ENCODE measurements around the gene PRR5L.

The PRR5L gene

DNA sequence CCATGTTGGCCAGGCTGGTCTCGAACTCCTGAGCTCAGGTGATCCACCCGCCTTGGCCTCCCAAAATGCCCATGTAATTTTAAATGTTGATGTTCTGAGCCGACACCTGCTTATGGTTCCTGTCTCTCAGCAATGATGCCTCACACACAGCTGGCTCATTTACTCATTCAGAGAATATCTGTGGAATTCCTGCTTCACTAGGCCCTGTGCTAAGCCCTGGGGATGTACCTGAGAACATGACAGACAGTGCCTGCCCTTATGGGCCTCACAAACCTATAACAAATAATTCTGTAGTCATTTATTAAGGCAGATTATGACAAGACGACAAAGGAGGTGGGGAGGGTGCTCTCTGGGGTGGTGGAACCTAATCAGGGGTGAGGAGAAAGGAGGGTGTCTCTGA, 93.7 kb downstream of the PRR5L start:
- TF ChIP-seq EZH2phosphoT487 (IDR thresholded peaks at IDR 0.05; ENCODE audit: borderline replicate concordance, low read length): no peak
- TF ChIP-seq, protein P1, sequence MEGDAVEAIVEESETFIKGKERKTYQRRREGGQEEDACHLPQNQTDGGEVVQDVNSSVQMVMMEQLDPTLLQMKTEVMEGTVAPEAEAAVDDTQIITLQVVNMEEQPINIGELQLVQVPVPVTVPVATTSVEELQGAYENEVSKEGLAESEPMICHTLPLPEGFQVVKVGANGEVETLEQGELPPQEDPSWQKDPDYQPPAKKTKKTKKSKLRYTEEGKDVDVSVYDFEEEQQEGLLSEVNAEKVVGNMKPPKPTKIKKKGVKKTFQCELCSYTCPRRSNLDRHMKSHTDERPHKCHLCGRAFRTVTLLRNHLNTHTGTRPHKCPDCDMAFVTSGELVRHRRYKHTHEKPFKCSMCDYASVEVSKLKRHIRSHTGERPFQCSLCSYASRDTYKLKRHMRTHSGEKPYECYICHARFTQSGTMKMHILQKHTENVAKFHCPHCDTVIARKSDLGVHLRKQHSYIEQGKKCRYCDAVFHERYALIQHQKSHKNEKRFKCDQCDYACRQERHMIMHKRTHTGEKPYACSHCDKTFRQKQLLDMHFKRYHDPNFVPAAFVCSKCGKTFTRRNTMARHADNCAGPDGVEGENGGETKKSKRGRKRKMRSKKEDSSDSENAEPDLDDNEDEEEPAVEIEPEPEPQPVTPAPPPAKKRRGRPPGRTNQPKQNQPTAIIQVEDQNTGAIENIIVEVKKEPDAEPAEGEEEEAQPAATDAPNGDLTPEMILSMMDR (IDR thresholded peaks at IDR 0.05; ENCODE audit: low read depth, low read length, poor library complexity, severe bottlenecking): no peak
- Histone ChIP-seq H3K36me3 (ENCODE audit: control insufficient read depth, low read length) (no peaks in the 10 kb centered on the region), H3K79me2 (ENCODE audit: control insufficient read depth, low read length) (no peaks in the 10 kb centered on the region), H3K4me3 (ENCODE audit: low read length) (no peak overlapping the region), H4K20me1 (ENCODE audit: control insufficient read depth, insufficient read depth, low read depth, low read length) (no peaks in the 10 kb centered on the region), H3K4me2 (ENCODE audit: low read length) (no peak overlapping the region), H3K27me3 (ENCODE audit: control insufficient read depth, low read length) (peaks cover 7% of the 10 kb centered on the region; the same call in 1 of the 2 replicates), H3K9me2 (replicated peaks; ENCODE audit: control insufficient read depth, low read length) (no peaks in the 10 kb centered on the region), H3F3A (ENCODE audit: control insufficient read depth, insufficient read depth) (no peaks in the 10 kb centered on the region), H3K4me1 (ENCODE audit: control insufficient read depth, low read length) (peaks cover 8% of the 10 kb centered on the region), H3K9me3 (ENCODE audit: control insufficient read depth, insufficient read depth, low read length) (no peaks in the 10 kb centered on the region), H3K27ac (ENCODE audit: low read depth, low read length) (no peak overlapping the region)

DNA sequence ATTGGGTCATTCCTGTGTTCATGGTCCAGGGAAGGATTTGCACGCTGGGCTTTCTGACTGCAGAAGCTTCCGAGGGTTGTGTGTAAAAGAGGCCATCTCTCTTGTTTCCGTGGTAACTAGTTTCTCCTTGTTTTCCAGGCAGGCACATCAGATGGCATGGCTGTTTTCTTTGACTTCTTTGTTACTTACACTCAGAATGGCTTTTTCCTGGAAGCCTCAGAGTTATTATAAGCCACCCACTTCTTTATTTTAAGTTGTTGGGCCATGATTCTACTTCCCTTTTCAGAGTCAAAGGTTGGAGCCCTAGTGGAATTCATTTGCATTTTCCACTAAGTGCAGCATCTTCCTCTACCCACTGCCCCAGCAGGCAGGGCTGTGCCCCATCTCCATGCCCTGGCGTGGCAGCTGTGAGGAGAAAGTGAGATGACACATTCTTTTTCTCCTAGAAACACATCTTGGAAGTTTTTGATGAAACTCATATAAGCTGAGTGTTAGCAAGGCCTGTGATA, 94.9 kb downstream of the PRR5L start:
- Histone ChIP-seq H4K20me1 (ENCODE audit: control insufficient read depth, insufficient read depth, low read depth, low read length) (no peaks in the 10 kb centered on the region), H3F3A (ENCODE audit: control insufficient read depth, insufficient read depth) (no peaks in the 10 kb centered on the region), H3K9me2 (replicated peaks; ENCODE audit: control insufficient read depth, low read length) (no peaks in the 10 kb centered on the region), H3K79me2 (ENCODE audit: control insufficient read depth, low read length) (no peaks in the 10 kb centered on the region), H3K4me1 (ENCODE audit: control insufficient read depth, low read length) (peaks cover 8% of the 10 kb centered on the region), H3K4me3 (ENCODE audit: low read length) (no peak overlapping the region), H3K27me3 (ENCODE audit: control insufficient read depth, low read length) (0 out of 2 replicates have a peak, but pooled peaks cover 2% of the 10 kb centered on the region), H3K36me3 (ENCODE audit: control insufficient read depth, low read length) (no peaks in the 10 kb centered on the region), H3K4me2 (ENCODE audit: low read length) (no peak overlapping the region), H3K9me3 (ENCODE audit: control insufficient read depth, insufficient read depth, low read length) (no peaks in the 10 kb centered on the region), H3K27ac (ENCODE audit: low read depth, low read length) (no peak overlapping the region)
- TF ChIP-seq, protein P1 (IDR thresholded peaks at IDR 0.05; ENCODE audit: low read depth, low read length, poor library complexity, severe bottlenecking): no peak
- no peak for TF ChIP-seq EZH2phosphoT487 (IDR thresholded peaks at IDR 0.05; ENCODE audit: borderline replicate concordance, low read length)

DNA sequence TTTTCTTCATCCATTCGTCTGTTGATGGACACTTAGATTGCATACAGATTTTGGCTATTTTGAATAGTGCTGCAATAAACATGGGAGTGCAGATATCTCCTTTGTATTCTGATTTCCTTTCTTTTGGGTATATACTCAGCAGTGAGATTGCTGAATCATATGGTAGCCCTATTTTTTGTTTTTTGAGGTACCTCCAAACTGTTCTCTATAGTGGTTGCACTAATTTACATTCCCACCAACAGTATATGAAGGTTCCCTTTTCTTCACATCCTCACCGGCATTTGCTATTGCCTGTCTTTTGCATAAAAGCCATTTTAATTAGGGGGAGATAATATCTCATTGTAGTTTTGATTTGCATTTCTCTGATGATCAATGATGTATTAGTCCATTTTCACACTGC, 96.1 kb downstream of the PRR5L start:
- Histone ChIP-seq H3K36me3 (ENCODE audit: control insufficient read depth, low read length) (no peaks in the 10 kb centered on the region), H3K4me3 (ENCODE audit: low read length) (no peak overlapping the region), H3K4me2 (ENCODE audit: low read length) (no peak overlapping the region), H3K9me3 (ENCODE audit: control insufficient read depth, insufficient read depth, low read length) (no peaks in the 10 kb centered on the region), H4K20me1 (ENCODE audit: control insufficient read depth, insufficient read depth, low read depth, low read length) (no peaks in the 10 kb centered on the region), H3K27ac (ENCODE audit: low read depth, low read length) (no peak overlapping the region), H3K79me2 (ENCODE audit: control insufficient read depth, low read length) (no peaks in the 10 kb centered on the region), H3F3A (ENCODE audit: control insufficient read depth, insufficient read depth) (no peaks in the 10 kb centered on the region), H3K9me2 (replicated peaks; ENCODE audit: control insufficient read depth, low read length) (no peaks in the 10 kb centered on the region), H3K27me3 (ENCODE audit: control insufficient read depth, low read length) (0 out of 2 replicates have a peak, but pooled peaks cover 2% of the 10 kb centered on the region), H3K4me1 (ENCODE audit: control insufficient read depth, low read length) (peaks cover 8% of the 10 kb centered on the region)
- no peak for TF ChIP-seq EZH2phosphoT487 (IDR thresholded peaks at IDR 0.05; ENCODE audit: borderline replicate concordance, low read length)
- TF ChIP-seq, protein P1 (IDR thresholded peaks at IDR 0.05; ENCODE audit: low read depth, low read length, poor library complexity, severe bottlenecking): no peak
